Right hindlimb (tissue), 1 donor: ENCODE data around the gene UBE2D3.
"Not testable (repeated sequence)": the region's sequence is repeated elsewhere in the genome, so short reads cannot be mapped to it uniquely, and the experiment has no call there.

Experiments
- DNase-seq: peaks from one replicate; pipeline ENCODE4 v3.0.0-alpha.2; 2018

Gene UBE2D3

GRCh38 chr4:102828497-102828808 is 1.1 kb upstream of the UBE2D3 start:
- no peak for DNase-seq

DNA sequence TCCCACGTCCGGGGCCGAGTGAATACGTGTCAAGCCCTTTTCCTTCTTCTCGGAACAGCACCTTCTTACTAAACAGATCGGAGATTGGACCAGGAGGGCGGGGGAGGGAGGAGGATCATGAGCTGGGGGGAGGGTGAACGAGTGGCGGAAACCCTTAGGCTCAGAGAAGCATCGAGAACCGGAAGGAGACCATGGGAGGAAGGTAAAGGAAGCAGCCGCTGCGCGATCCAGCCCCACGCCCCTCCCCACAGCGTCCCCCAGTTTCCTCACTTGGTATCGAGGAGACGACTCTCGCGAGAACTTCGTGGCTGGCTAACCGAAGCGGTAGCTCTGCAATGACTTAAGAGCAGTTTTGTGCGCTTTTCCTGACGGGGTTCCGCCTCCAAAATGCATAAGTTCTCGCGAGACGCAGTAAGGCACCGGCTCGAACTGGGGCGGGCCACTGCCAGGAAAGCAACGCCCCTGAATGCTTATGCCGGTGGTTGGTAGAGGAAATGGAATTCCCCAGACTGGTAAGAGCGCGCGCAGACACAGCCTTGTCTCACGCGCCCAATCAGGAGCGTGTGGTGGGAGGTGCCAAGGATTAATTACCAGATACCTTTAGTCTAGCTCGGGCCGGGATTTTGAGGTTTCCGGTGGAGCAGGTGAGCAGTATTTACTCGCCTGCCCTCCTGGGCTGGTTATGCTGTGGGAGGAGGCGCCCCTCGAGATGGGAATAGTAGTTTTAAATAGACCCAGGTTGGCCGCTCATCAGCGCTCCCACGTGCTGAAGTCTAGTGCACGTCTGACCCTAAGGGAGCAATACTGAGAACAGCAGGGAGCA is 534 bp upstream of the UBE2D3 start:
- peak; percentile 100 for DNase-seq

DNA sequence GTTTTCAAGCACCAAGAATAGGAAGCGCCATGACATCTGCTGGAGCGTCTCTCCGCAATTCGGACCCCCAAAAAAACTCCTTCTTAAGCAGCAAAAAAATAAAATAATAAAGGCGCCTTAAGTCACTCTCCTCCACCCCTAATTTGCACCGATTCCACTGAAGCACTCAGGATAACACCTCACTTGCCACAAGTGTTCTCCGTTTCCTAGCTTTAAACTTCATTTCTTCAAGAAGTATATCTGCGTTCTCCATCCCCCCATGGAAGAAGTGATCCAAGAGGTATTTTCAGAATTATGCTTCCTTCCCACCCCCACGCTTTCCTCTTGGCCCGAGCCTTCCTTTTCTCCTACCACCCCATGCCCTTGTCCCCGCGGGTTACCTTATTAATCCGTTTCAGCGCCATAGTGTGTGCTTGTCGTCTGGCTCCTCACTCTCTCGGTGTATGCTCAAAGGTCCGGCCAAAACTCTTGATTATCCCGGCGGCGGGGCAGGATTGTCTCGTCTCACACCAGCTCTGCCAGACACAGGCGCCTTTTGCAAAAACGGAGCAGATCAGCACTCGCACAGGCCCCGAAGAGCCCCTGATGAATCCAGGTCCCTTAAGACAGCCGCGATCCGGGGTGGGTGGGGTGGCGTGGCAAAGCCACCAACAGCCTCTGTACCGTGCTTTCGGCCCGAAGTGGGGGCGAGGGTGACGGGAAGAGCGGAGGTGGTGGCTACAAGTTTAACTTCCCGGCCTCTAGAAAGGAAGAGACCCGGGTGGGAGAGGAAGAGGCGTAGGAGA is 1.1 kb downstream of the UBE2D3 start:
- DNase-seq, result no peak

GRCh38 chr4:102825261-102826091 is 1.9 kb downstream of the UBE2D3 start:
- DNase-seq, result peak; percentile 58

- no peak for DNase-seq
Observed at GRCh38 chr4:102824398-102824797, 3.0 kb downstream of the UBE2D3 start.

DNA sequence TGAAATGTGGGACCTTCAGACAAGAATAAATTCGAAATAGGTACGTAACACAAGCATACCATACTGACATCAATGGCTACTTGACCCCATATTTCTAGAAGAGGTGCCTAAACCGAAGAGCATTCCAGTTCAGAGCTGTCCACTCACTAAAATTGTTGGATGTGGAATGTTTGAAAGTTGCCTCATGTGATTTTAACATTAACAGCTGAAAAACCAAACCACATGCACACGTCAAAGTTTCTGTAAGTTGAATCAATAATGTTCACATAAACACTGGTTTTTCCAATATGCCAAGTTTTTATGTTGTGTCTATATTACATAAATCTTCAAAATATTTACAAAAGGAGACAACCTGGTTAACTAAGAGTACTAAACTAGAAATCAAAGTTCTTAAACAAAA is 3.5 kb downstream of the UBE2D3 start:
- no peak for DNase-seq

DNA sequence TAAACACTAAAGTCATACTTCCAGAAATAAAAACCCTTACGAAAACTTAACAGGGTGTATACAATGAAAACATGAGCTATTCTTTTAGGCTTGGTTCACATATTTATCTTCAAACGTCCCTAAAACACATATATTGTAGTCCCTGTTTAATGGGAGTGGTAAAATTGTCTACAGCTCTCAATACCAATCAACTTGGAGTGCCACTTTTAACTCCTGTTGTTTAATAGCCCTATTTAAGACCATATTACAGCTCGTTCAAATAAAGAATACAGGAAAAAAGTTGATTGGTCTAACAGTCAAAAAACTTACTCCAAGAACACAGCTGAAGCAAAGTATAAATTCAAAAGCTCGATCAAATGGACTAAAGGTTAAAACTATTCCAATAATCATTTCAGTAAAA is 3.9 kb downstream of the UBE2D3 start:
- no peak for DNase-seq

DNA sequence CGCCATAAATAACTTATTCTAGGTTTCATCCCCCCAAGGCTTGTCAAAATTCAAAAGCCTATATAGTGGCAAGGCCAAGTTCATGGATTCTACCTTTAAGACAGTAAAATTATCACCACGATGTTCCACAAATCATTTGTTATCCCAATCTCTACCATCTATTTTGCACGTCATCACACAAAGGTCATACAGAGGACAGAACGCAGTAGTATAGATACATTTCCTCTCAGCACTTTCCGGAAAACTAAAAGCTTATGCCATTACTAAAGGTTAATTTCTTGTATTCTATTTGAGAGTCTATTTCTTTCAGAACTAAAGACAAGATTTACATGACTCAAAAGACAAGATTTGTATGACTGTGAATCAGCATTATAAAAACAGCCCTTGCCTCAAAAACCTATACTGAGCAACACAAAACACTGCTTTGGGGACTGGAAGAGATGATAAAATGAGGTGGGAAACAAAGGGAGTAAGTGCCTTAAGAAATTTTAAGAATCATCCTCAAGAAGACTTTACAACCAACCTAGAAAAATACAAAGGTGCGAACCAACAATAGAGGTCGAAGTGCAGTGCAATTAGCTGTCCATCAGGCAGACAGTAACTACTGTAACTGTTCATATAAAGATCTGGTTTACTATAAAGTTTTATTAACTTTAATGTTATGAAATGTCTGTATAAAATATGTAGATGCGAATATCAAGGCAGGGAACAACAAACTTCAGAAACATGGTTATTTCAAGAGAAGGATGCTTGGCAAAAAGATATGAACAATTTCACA is 7.6 kb downstream of the UBE2D3 start:
- DNase-seq, result no peak

DNA sequence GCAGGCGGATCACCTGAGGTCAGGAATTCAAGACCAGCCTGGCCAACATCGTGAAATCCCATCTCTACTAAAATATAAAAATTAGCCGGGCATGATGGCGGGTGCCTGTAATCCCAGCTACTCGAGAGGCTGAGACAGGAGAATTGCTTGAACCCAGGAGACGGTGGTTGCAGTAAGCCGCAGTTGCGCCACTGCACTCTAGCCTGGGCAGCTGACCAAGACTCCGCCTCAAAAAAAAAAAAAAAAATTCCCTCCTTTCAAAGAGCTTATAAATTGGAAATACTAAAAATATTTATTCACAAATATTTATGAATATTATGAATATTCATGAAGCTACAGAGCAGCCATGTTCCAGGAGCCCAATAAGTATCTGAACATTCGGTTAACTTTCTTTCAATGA is 8.3 kb downstream of the UBE2D3 start:
- not testable (repeated sequence) for DNase-seq

DNA sequence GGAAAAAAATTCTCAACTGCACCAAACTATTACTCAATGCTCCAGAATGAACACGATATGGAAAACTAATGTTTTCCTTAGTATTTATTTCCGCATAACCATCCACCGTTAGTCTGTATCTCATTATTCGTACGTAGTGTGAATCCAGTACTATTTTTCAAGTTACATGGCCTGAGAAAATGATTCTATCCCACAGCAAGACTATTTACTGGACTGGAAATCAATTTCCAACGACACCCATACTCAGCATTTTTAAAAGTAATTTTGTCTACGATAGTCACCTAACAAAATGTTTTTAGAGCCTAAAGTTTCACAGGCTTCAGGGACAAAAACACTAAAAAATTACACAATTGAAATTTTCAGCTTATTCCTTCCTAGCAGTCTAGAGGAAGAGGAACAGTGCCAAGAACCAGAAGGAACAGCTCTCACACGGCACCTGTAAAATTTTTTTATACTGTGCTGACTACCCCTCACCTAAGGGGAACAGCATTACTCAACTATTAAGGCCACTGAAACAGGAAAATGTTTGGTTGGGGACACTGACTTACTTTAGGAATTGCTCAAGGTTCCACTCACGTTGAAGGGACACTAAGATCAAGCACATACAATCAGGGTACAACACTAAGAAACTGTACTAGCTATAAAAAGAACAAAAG is 9.6 kb downstream of the UBE2D3 start:
- DNase-seq, result no peak

DNA sequence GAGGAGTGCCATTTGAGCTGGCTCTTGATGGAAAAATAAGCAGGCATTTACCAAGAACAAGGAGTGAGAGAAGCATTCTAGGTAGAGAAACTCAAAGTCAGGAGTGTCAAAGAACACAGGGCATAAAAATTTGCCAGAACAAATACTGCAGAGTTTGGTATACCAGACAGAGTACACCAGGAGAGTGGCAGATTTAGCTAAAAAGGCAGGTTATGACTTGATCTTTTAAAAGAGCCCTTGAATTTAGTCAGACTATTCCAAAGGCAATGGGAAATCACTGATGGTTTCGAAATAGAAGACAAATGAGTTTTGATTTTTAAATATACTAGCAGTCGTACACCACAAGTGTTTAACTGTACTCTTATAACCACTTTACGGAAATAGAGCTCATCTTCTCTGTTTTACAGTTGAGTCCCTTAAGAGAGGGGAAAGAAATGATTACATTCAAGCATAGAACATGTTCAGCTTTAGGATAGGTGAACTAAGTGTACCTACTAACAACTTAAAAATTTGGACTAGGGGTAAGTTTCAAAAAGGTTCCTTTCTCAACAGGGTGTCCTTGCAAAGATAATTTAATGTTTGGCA is 10.2 kb downstream of the UBE2D3 start:
- no peak for DNase-seq

- DNase-seq, result no peak
Observed at GRCh38 chr4:102815981-102816380, 11.4 kb downstream of the UBE2D3 start.

DNA sequence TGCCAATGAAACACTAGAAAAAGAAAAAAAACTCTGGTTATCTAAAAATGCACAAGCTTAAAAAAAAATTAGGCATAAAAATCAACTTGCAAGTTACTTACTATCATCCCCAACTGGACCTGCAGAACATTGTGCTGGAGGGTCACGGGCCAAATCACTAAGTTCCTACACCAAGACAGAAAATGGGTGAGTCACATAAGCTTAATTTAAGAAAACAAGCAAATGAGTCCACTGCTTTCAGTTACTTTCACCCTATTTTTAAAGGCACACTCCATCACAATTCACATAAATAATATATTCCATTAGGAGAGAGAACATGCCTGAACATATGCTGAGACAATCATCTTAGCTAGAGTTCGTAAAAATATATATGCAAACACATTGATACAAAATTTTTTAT is 17.7 kb downstream of the UBE2D3 start:
- no peak for DNase-seq

DNA sequence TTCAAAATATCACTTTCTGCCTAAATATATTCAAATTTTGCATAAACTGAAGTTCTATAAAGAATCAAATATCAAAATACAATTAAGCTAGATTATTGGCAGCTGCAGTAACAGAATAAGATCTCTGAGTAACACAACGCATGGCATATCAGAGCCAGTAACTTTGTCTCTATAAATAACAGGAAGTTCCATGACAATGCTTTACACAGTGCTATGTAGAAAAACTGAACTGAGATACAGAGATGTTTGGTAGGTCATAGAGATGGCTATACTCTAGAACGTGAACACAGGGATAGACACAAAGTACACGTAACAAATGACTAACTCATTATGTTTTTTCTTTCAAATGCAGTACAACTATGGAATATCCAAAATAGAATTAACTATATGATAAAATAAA is 18.2 kb downstream of the UBE2D3 start:
- no peak for DNase-seq

- no peak for DNase-seq
Observed at GRCh38 chr4:102808009-102808408, 19.3 kb downstream of the UBE2D3 start.

DNA sequence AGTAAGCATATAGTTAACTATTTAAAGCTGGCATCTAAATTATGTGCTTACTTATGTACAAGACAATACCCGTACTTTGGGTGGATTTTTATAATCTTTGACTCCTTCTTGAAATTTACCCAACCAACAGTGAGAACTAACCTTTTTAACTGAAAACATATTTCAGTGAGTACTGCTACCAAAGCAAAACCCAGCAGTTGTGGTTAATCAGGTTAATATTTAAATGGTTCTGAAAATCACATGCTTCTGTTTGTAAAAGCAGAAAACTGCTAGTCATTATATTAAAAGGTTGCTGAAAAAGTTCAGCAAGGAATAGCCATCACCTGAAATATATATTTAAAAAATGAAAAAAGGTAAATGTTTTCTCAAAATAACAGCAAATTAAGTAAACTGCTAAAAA is 20.0 kb downstream of the UBE2D3 start:
- DNase-seq, result no peak

GRCh38 chr4:102799816-102800215 is 27.5 kb downstream of the UBE2D3 start:
- no peak for DNase-seq

- DNase-seq, result no peak
Observed at GRCh38 chr4:102794999-102795398, 32.4 kb downstream of the UBE2D3 start.

- DNase-seq, result no peak
Observed at GRCh38 chr4:102792361-102792936, 34.9 kb downstream of the UBE2D3 start.

- no peak for DNase-seq
Observed at GRCh38 chr4:102791318-102791835, 36.0 kb downstream of the UBE2D3 start.

DNA sequence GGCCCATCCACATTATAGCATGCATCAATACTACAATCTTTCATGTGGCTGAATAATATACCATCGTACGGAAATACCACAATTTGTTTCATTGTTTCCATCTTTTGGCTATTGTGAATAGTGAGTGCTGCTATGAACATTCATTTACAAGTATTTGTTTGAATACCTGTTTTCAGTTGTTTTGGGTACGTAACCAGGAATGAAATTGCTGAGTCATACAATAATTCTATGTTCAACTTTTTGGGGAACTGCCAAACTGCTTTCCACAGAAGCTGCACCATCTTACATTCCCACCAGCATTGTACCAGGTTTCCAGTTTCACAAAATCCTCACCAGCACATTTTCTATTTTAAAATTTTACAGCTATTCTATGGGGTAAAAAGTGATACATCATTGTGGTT is 38.0 kb downstream of the UBE2D3 start:
- no peak for DNase-seq
